ENCODE data around the gene RPRD1B. TPM values are rescaled to one million over a fixed set of nuclear protein-coding genes. Genes with fewer than 3 reads are reported as not detected.

The RPRD1B gene
- total RNA-seq, 2 donors from 2014 or later = 60.1 to 75.8 TPM

GRCh38 chr20:38113401-38114325 is 80.1 kb downstream of the RPRD1B start:
- peaks cover 0 to 51% of the 10 kb centered on the region in 2 donors for H3K4me1 ChIP-seq
- no peak overlapping the region for H3K4me3 ChIP-seq
- no peaks in the 10 kb centered on the region for H3K36me3 ChIP-seq
- H3K27me3 ChIP-seq = no peaks in the 10 kb centered on the region
- no peaks in the 10 kb centered on the region for H3K9me3 ChIP-seq
- peak overlapping the region; percentile 37 to 88 for H3K27ac ChIP-seq
- TF ChIP-seq, protein P1, sequence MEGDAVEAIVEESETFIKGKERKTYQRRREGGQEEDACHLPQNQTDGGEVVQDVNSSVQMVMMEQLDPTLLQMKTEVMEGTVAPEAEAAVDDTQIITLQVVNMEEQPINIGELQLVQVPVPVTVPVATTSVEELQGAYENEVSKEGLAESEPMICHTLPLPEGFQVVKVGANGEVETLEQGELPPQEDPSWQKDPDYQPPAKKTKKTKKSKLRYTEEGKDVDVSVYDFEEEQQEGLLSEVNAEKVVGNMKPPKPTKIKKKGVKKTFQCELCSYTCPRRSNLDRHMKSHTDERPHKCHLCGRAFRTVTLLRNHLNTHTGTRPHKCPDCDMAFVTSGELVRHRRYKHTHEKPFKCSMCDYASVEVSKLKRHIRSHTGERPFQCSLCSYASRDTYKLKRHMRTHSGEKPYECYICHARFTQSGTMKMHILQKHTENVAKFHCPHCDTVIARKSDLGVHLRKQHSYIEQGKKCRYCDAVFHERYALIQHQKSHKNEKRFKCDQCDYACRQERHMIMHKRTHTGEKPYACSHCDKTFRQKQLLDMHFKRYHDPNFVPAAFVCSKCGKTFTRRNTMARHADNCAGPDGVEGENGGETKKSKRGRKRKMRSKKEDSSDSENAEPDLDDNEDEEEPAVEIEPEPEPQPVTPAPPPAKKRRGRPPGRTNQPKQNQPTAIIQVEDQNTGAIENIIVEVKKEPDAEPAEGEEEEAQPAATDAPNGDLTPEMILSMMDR (IDR thresholded peaks at IDR 0.05) = peak in 1 of 2 donors; percentile 36
- DNase-seq (ENCODE audit: low spot score) = peak; percentile 58

DNA sequence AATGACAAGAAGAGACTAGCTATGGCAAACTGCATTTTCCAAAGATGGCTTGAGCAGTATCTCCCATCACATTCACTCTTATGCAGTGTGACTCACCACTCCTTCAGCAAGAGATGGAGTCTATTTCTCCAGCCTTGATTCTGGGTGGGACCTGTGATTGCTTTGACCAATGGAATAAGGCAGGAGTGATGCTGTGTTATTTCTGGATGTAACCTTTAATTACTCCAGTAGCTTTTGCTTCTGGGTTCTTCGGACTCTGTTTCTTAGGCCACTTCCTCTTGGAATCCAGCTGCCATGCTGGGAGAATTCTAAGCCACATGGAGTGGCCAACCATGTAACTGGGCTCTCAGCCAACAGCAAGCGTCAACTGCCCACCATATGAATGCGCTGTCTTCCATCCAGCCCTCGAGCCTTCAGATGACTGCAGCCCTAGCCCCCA is 80.8 kb downstream of the RPRD1B start:
- Histone ChIP-seq H3K4me1 (peaks cover 0 to 44% of the 10 kb centered on the region in 2 donors), H3K9me3 (no peaks in the 10 kb centered on the region), H3K4me3 (no peak overlapping the region), H3K36me3 (no peaks in the 10 kb centered on the region), H3K27me3 (no peaks in the 10 kb centered on the region), H3K27ac (peak overlapping the region; percentile 37 to 88)
- TF ChIP-seq, protein P1 (IDR thresholded peaks at IDR 0.05) = no peak
- DNase-seq (ENCODE audit: low spot score) = peak; percentile 51

DNA sequence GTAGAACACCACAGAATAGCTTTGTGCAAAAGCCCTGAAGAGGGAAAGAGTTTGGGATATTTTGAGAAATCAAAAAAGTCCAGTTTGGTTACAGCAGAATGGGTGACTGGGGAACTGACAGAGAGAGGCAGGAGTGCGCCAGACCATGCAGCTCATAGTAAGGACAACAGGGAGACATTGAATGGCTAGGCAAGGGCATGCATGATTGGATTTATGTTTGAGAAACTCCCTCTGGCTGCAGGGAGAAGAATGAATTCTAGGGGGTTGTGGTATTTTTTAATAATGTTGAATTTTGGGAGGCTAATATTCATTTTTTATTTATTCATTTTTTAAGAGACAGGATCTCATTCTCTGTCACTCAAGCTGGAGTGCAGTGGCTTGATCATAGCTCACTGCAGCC is 81.7 kb downstream of the RPRD1B start:
- H3K27me3 ChIP-seq = no peaks in the 10 kb centered on the region
- peak; percentile 54 for DNase-seq (ENCODE audit: low spot score)
- no peak overlapping the region for H3K27ac ChIP-seq
- no peaks in the 10 kb centered on the region for H3K9me3 ChIP-seq
- no peak overlapping the region for H3K4me3 ChIP-seq
- H3K36me3 ChIP-seq = no peaks in the 10 kb centered on the region
- H3K4me1 ChIP-seq = peaks cover 0 to 36% of the 10 kb centered on the region in 2 donors
- TF ChIP-seq, protein P1 (IDR thresholded peaks at IDR 0.05) = peak in 1 of 2 donors; percentile 53

DNA sequence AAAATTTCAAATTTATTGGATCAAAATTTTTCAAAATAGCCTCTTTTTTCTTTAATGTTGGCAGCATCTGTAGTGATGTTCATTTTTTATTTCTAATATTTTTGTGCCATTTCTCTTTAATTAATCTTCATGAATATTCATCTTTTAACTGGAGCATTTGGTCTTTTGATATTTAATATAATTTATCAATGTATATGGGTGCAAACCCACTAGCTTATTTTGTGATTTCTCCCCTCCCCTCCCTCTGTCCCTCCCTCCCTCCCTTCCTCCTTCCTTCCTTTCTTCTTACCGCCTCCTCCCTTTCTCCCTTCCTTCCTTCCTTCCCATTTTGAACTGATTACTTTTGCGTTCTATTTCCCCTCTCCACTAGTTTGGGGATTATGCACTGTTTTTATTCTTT is 82.3 kb downstream of the RPRD1B start:
- H3K4me3 ChIP-seq = no peak overlapping the region
- H3K27ac ChIP-seq = no peak overlapping the region
- H3K9me3 ChIP-seq = no peaks in the 10 kb centered on the region
- TF ChIP-seq, protein P1 (IDR thresholded peaks at IDR 0.05) = no peak
- H3K36me3 ChIP-seq = no peaks in the 10 kb centered on the region
- H3K4me1 ChIP-seq = peaks cover 0 to 29% of the 10 kb centered on the region in 2 donors
- H3K27me3 ChIP-seq = no peaks in the 10 kb centered on the region
- DNase-seq (ENCODE audit: low spot score) = no peak

DNA sequence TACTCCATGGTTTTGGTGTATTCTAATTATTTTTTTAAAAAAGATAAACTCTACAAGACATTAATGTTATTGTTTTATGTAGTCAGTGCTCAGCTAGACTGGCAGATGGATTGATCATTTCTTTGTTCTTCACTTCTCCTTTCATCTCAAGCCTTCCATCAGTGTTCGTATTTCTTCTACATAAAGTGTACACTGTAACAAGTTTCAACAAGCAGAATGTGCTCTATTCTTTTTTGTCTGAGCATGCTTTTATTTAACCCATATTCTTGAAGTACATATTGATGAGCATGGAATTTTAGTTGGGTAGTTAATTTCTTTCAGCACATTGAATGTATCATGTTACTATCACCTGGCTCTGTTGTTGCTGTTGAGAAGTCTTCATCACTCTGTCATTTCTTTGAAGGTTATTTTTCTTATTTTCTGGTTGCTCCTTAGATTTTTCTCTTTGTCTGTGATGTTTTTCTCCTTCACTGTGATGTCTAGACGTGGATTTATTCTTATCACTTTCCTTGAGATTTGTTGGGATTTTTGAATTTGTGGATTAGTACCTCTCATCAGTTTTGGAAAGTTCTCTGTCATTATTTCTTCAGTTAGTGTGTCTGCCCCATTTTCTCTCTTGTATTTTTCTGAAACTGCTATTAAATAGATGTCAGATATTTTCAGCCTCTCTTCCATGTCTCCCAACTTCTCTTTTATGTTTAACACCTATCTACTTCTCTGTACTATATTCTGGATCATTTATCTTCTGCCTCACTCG is 83.0 kb downstream of the RPRD1B start:
- no peak for DNase-seq (ENCODE audit: low spot score)
- Histone ChIP-seq H3K27me3 (no peaks in the 10 kb centered on the region), H3K4me3 (no peak overlapping the region), H3K4me1 (peaks cover 0 to 22% of the 10 kb centered on the region in 2 donors), H3K27ac (no peak overlapping the region), H3K9me3 (no peaks in the 10 kb centered on the region), H3K36me3 (no peaks in the 10 kb centered on the region)
- TF ChIP-seq, protein P1 (IDR thresholded peaks at IDR 0.05) = no peak
